Anterior cingulate cortex (tissue), 58 donors: ENCODE results near the gene DEAF1.
"Not testable (repeated sequence)": the region's sequence is repeated elsewhere in the genome, so short reads cannot be mapped to it uniquely, and the experiment has no call there.

ENCODE experiments used
- DNase-seq, 58 donors: peaks; one replicate each; lab custom pipeline; 2025; lab: John Stamatoyannopoulos, UW

The DEAF1 gene

DNA sequence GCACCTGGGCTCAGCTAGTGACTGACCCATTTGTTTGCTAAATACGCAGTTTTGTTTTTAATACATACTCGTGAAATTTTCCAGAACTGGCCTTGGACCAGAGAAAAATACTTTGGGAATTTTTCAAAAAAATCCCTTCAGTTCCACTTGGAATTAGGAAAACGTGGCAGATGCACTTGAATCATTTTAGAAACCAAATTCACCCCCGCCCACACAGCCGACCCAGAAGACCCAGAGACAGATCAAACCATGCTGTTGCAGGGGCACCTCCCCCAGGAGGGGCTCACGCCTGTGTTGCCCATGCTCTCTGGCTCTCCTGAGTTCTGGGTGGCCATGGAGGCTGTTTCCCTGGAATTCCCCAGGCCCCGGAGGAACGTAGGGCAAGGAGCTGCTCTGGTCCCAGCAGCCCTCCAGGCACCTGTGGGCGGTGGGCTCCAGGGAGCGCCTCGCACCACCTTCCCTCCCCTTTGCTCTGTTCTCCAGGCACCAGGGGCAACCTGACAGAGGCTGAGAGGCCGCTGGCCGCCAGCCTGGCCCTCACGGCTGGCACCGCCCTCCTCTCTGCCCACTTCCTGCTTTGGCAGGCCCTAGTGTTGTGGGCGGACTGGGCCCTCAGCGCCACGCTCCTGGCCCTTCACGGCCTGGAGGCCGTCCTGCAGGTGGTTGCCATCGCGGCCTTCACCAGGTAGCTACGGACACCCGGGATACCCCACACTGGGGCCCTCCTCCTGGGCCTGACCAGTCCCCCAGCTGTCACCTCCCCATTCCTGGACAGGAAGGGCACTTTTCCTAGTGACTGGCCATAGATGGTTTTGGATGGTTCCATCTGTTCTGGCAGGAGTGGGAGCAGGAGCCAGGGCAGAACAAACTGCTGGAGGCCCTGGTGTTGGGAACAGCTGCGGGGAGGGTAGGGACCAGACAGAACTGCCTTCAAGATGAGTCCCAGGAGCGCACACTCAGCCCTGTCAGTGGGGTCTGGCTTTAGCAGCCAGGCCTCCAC, 7.7 kb upstream of the DEAF1 start:
- peak in 9 of 58 donors; percentile 24 to 58 (median 41) for DNase-seq

DNA sequence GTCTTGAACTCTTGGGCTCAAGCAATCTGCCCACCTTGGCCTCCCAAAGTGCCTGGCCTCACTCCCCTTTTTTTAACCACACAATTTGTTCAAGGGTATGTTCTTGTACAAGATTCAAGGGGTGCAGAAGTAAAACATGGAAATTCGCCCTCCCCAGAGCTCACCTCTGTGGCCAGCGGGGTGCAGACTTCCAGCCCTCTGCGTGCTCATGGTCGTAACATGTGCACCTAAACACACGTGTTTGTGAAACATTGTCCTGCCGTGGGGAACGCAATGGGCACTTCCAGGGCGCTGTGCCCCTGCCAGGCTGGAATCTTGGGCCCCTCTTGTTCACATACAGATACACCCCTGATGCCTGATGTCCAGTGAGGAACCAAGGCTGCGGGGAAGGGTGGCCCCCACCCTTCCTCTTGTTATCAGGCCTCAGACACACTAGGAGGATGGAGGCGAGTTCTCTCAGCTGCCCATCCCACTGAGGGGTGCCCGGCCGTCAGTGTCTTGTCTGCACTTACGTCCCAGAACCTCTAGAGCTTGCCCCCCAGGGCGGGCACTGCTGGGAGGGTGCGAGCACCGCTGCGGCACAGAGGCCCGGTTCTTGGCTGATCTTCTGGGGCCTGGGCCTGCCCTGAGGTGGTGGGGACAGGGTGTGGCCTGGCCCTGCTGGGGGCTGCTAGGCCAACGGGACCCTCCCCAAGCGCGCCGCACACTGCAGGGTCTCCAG, 6.9 kb upstream of the DEAF1 start:
- DNase-seq = no peak

DNA sequence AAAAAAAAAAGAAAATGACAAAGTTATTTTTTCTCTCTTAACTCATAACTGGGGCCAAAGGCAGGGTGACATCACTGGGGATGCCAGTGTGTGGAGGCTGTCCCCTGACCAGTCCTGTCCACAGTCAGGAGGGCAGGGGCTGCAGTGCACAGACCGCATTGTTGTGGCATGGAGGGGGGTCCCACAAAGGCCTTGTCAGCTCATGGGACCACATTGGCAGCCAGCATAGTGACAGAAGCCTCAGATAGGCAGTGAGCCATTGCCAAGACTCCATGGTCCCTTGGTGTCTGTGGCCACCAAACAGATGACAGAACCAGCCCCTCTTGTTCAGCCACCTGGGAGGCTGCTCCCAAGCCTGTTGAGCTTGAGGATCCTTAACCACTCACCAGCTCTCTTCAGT, 4.7 kb upstream of the DEAF1 start:
- no peak for DNase-seq

DNA sequence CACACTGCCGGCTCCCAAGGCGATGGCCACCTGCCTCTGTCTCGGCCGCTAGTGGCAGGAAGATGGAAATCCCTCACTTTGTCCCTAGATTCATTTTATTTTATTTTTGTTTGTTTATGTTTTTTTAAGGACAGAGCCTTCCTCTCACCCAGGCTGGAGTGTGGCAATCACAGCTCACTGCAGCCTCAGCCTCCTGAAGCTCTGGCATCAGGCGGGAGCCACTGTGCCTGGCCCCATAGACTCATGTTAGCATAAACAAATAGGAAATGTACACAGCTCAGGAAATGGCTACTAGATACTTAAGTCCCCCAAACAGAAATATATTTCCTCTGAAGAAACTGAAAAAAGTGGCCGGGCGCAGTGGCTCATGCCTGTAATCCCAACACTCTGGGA, 4.1 kb upstream of the DEAF1 start:
- DNase-seq = no peak

DNA sequence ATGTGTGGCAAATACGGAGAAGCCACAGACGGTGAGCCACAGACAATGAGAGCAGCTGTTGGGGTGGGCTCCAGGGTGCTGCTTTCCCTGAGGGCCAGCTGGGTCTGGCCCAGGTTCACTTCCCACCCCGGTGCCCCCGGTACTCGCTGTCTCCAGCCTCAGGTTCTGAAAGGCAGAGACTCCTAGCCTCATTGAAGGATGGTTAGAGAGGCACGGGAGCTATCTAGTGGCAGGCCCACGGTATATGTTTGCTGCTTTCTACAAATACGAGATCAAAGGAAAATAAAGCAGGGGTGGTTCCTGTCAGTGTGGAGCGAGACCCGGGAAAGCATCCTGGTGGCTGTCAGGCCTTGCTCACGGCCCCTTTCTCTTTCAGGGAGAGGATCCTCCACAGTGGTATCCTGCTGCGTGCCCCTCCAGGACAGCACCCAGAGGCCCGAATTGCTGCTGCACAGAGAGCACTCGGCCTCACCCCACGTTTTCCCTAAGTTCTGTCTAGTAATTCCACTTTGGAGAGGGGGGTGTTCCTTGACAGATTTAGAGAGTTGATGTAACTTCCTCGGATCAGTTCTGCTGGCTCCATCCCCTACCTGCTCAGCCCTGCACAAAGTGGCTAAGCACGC, 3.6 kb upstream of the DEAF1 start:
- DNase-seq = no peak

DNA sequence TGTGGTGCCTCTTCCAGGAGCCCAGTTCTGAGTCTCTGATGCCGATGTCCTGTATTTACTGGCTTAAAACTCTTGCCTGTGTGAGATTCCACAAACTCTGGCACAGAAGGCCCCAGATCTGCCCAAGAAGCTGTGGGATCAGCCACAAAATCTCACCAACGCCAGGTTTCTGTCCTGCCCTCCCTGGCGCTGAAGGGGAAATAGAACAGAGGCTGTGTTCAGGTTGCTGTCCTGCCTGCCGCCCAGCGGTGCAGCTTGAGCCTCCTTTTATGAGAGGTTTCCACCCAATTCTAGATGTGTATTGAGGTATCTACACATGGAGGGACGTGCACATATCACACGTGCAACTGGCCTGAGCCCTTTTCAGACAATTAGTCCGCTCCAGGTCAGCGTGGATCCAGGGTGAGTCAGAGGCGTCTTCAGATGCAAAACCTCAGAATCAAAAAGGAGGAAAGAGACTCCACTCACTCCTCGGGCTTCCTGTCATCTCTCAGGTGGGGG, 2.8 kb upstream of the DEAF1 start:
- DNase-seq = no peak

DNA sequence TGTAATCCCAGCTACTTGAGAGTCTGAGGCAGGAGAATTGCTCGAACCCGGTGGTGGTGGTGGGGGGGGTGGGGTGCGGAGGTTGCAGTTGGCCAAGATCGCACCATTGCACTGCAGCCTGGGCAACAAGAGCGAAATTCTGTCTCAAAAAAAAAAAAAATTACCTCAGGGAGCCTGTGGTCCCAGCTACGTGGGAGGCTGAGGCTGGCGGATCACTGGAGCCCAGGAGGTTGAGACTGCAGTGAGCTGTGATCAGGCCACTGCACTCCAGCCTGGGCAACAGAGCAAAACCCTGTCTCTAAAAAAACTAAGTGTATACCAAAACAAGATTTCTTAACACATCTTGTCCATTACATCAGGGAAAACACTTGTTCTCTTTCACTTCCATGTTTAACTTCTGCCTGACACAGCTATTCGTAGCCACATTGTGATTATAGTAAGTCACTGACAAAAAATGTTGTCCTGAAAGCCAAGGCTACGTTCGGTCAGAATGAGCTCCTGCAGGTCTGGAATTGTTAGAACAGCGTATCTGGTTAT, 2.0 kb upstream of the DEAF1 start:
- DNase-seq = no peak

DNA sequence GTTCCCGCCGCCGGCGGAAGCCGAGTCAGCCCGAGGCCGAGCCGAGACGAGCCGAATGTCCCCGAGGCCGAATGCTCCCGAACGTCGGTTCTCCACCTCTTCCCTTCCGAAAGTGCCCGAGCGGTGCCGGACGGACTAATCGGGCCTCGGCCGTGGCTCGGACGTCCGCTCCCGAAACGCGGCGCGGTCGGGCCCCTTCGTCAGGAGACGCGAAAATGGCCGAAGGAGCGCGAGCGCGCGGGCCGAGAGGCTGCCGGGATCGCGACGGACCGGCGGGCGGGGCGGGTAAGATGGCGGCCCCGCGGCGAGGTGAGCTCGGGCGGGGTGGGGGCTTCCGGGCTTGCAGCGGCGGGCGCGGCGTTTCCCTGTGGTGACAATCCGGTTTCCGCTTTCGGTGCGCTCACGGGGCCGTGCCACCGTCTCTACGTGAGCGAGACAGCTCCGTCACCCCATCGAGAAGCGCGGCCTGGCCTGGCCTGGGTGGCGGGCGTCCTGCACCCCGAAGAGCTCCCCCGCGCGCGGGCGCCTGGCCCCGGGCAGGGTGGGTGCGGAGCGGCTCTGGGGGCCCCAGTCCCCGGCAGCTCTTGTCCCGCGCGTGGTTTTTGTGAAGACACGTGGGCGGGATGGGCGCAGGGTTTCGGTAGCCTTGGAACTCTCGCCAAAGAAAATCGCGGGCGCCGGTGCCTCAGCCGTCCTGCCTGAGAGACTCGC, 671 bp upstream of the DEAF1 start, which contains the start of gene TMEM80:
TSS of gene TMEM80 (plus strand) at position 279 of the 711 bp plus-strand sequence. CDS start at position 291, 12 bp downstream.
- DNase-seq = peak; percentile 75 to 99 (median 96)

DNA sequence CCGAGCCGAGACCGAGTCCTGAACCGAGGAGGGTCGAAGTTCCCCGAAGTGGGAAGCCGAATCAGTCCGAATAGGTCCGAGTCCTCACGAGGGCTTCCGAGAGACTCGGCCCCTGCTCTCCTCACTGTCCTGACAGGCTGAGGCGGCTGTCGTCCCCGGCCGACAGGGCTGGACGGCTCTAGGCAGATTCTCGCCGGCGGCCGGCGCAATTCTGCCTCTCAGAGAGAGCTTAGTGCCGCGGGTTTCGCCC, 191 bp upstream of the DEAF1 start:
- DNase-seq = no peak

DNA sequence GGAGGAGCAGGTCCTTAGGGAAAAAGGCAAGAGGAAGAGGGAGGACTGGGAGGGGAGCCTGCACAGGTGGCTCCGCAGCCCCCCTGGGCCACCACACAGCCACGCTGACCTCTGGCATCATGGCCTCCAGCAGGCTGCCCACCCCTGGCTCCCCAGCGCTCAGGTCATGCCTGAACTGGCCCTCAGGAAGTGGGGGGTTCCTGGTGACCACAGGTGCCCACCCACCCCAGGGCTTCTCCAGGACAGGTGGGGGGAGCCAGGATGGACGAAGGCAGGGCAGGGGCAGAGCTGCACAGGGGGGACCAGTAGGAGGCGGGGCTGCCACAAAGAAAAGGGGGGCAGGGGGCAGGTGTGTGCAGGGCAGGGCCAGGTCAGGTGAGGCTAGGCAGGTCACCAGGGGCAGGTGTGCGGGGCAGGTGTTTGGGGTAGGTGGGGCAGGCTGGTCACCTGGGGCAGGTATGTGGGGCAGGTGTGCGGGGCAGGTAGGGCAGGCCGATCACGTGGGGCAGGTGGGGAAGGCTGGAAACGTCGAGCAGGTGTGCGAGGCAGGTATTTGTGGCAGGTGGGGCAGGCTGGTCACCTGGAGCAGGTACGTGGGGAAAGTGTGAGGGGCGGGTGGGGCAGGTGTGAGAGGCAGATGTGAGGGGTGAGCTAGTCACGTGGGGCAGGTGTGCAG, 997 bp downstream of the DEAF1 start:
- DNase-seq = no peak

DNA sequence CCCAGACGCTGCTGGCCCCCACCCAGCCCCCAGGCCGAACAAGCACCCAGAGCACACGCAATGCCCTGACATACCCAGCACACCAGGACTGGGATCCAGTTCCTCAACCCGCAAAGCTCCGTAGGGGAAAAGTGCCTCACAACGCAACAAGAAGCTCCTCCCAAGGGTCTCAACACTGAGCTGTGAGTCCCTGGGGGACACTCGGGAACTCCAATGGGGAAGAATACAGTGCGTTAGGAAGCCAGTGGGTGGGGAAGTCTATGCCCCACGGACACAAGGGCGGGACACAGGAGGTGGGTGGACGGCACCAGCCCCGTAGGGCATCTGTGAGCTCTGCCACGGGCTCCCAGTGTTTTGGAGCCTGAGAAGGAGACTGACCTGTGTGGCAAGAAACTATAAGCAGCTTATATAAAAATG, 1.6 kb downstream of the DEAF1 start:
- DNase-seq = no peak

DNA sequence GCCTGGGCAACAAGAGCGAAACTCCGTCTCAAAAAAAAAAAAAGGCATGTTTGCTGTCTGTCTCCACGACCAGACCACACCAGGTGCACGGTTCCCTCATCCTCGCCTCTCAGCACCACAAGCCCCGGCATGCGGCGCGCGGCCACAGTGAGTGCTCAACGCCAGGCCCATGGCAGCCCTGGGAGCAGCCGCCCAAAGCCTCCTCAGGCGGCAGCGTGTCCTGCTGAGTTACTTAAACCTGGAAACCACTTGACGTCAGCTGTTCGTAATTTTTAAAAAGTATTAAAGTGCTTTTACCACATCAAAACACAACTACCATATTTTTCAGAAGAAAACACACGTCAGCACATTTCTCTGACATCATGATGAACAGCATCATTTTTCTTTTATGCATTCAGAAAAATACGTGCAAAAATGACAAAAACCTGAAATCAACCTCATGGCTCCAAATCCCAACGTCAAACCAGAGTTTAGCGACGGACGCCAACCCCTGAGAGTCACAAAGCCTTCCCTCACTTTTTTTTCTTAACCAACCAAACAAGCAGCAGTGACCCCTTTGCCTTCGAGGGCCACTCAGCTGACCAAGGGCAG, 2.1 kb downstream of the DEAF1 start:
- DNase-seq = no peak

DNA sequence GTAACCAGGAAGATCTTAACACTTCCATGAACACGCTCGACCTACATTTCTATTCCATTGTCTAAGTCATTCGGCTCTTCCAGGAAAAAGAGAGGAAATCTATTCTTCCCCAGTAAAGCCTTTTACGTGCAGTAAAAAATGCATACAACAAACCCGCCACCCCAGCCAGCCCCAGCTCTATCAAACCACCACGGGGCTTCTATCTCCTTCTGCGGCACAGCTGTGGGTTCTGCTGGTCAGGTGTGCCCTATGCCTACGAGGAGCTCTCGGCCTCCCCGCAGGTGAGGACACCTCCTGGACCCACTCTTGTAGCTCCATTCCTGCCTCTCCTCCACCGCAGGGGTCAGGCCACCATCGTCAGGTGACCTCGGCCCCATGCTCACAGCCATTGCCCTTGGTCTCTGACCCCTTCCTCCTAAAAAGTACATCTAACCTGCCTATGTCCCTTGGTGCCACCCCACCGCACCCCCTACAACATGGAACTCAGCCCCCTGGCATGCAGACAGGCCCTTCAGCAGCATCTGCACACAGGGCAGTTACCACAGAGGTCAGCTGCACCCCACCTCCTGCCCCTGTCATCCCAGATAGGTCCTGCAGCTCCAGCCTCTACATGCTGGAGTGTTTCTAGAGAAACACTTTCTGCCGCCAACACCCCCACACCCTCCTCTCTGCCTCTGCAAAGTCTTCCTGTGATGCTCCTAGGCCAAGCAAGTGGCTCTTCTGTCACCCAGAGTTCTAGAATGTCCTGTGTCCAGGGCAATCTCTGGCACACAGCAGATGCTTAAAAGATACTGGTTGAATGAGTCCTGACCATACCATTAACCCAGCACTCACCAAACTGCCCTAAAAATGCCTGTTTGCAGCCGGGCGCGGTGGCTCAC, 3.1 kb downstream of the DEAF1 start:
- no peak for DNase-seq

DNA sequence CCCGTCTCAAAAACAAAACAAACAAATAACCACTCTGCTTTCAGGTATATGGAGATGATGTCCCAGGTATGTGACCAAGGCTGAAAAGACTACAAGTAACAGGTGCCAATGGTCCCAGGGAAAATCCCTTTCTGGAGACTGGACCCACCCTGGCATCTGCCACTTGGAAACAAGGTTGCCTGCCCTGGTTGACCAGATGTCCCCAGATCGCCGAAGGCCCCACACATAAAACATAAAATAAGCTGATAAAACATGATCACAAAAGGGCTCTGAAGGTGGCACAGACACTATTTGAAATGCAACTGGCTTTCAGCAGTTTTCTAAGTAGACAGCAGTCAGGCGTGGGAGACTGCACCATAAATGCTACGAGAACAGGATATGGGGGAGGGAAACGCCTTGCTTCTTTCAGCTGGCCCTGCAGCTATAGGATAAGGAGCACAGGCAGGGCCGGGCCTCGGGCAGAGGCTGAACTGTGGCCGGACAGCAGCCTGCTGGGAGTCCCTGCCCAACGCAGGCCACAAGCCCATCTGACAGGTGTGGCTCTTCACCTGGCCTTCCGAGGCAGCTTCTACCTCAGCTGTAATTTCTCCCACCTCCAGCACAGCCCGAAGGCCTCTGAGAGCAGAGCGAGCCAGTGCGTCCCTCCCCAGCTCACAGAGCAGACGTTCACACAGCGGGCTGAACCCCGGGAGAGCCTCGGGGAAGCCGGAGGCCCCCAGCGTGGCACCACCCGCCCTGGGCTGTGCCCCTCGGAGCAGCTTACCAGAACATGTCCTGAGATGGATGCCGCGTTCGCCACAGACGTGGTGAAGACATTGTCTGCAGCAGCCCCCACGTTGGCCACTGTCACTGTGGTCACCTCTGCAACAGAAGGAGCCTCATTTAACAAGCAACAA, 4.0 kb downstream of the DEAF1 start:
- DNase-seq = peak in 5 of 58 donors; percentile 24 to 41 (median 34)

DNA sequence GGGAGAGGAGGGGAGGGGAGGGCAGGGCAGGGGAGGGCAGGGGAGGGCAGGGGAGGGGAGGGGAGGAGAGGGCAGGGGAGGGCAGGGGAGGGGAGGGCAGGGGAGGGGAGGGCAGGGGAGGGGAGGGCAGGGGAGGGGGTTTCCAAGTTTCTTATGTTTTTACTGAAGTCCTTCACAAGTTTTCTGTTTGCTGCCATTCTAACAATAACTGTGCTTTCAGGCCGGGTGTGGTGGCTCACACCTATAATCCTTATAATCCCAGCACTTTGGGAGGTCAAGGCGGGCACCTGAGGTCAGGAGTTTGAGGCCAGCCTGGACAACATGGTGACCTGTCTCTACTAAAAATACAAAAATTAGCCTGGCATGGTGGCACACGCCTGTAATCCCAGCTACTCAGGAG, 4.8 kb downstream of the DEAF1 start:
- DNase-seq = not testable (repeated sequence)

DNA sequence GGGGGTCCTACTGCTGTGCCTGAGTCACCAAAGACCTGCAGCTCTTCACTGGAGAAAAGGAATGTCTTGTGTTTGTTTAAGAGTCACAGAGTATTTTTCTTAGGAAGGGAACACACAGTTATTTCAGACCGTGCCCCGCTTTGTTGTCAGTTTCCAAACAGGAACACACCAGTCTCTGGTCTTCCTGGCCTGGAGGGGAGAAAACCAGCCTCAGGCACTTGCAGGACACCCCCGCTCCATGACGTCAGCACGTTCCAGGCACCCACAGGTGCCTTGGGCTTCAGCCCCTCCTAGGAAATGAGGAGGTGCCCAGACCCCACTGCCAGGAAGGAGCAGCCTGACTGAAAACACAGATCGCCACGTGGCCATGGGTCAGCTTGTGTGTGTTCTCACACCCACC, 5.4 kb downstream of the DEAF1 start:
- DNase-seq = no peak

DNA sequence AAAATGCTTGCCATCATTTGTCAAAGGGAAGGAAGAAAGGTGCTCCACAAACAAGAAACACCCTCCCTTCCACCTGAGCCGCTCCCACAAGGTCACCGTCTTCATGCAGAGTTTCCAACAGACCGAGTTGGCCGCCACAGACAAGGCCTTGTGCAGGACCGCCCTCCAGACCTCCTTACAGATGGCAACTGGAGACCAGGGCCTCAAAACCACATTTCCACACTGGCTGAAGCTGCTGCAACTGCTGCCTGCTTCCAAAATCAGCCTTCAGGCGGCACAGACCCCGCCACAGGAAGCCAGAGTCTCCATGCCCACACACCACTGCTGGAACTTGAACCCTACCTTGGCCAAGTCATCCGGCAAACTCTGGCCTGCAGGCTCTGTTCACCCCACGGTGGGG, 6.3 kb downstream of the DEAF1 start:
- DNase-seq = no peak
